K562 (cell line): ENCODE results near the gene FRRS1L. TPM values are rescaled to one million over a fixed set of nuclear protein-coding genes. Genes with fewer than 3 reads are reported as not detected.

ENCODE experiments used
- FOXM1 ChIP-seq, 2 experiments: fragments of 450-650 bp in 1 of 2; sonication (generic) in 1 of 2; formaldehyde crosslinking in 1 of 2; IDR thresholded peaks; 2 replicates each; pipeline versions ENCODE4 v1.6.1 to v1.9.0; 2017 to 2022; ENCODE audit warnings: low read depth in 2 of 2, mild to moderate bottlenecking in 2 of 2, missing genetic modification reagents in 1 of 2, moderate library complexity in 1 of 2
- HDAC1 ChIP-seq, 2 experiments: fragments of 450-650 bp; IDR thresholded peaks; 2 replicates each; pipeline ENCODE4 v1.6.1; 2016 to 2017; ENCODE audit warnings: inconsistent platforms in 1 of 2, mild to moderate bottlenecking in 1 of 2, moderate library complexity in 1 of 2
- MYC ChIP-seq, 2 experiments: fragments of 250-450 bp in 1 of 2; sonication (Bioruptor Pico) in 1 of 2; IDR thresholded peaks; 2 replicates each; pipeline versions ENCODE4 v1.5.1 to v1.6.1; 2012 to 2021; ENCODE audit warnings: low read depth in 2 of 2, borderline replicate concordance in 1 of 2, improper control_type of control experiment in 1 of 2, low read length in 1 of 2, mild to moderate bottlenecking in 1 of 2, moderate library complexity in 1 of 2
- RCOR1 ChIP-seq, 2 experiments: IDR thresholded peaks; 2 replicates each; pipeline ENCODE4 v1.6.1; 2012; ENCODE audit warnings: low read depth in 2 of 2, low read length in 2 of 2, borderline replicate concordance in 1 of 2, improper control_type of control experiment in 1 of 2
- REST ChIP-seq, 2 experiments: fragments of 450-650 bp; formaldehyde crosslinking in 1 of 2; IDR thresholded peaks; 2 replicates each; pipeline versions ENCODE4 v1.4.0 to v1.6.1; 2014 to 2020; ENCODE audit warnings: mild to moderate bottlenecking in 2 of 2, borderline replicate concordance in 1 of 2, low read depth in 1 of 2
- RNF2 ChIP-seq: sonication (generic); IDR thresholded peaks from 2 replicates; pipeline ENCODE4 v1.6.1; 2016
- SMC3 ChIP-seq: conservative IDR thresholded peaks from 2 replicates; pipeline ENCODE4 v1.6.1; 2011; ENCODE audit warnings: low read depth, low read length, improper control_type of control experiment; ENCODE audit not compliant: insufficient read depth
- SPI1 ChIP-seq: IDR thresholded peaks from 2 replicates; pipeline ENCODE4 v1.6.1; 2011; ENCODE audit warnings: low read depth, low read length, control low read depth, borderline replicate concordance
- U2AF1 ChIP-seq: fragments of 200-400 bp; formaldehyde crosslinking; optimal IDR thresholded peaks from 2 replicates; pipeline ENCODE3; 2017; ENCODE audit warnings: mild to moderate bottlenecking, low read depth, low read length, moderate library complexity
- U2AF2 ChIP-seq: fragments of 200-400 bp; formaldehyde crosslinking; optimal IDR thresholded peaks from 2 replicates; pipeline ENCODE3; 2017; ENCODE audit warnings: low read depth, mild to moderate bottlenecking, low read length
- ZNF274 ChIP-seq: IDR thresholded peaks from 2 replicates; pipeline ENCODE4 v1.6.1; 2011; ENCODE audit warnings: low read depth, mild to moderate bottlenecking, low read length, moderate library complexity, borderline replicate concordance
- polyA plus RNA-seq, 8 experiments: library from polyadenylated mRNA; depleted of rRNA in 4 of 8; stranded (reverse) in 5 of 8; unstranded in 3 of 8; fragments of >200 nt; fragmentation: Nextera tagmentation in 2 of 8; fragmentation: Illumina TruSeq in 1 of 8; extraction: Ambion mirVana in 2 of 8; extraction: Trizol in 1 of 8; gene quantifications; 2 replicates each; pipeline versions ENCODE4 v1.2.1 to v1.2.3, GENCODE V29; 2011 to 2014; ENCODE audit warnings: inconsistent platforms in 1 of 8, missing spikeins in 1 of 8
- total RNA-seq, 7 experiments: library from RNA; depleted of rRNA in 6 of 7; stranded (reverse); fragments of >200 nt in 6 of 7; fragmentation: Illumina TruSeq in 2 of 7; extraction: Trizol in 2 of 7; gene quantifications; 2 replicates each; pipeline versions ENCODE4 v1.2.1 to v1.2.3, GENCODE V29; 2011 to 2021; ENCODE audit warnings: low replicate concordance in 1 of 7
- TF ChIP-seq, protein P1 (sequence below): fragments of 450-650 bp; IDR thresholded peaks from 2 replicates; pipeline ENCODE4 v1.6.1; 2016; ENCODE audit warnings: missing biosample characterization, missing genetic modification characterization
- TF ChIP-seq, protein P2 (sequence below), 2 experiments: fragments of 250-450 bp in 1 of 2; fragments of 450-650 bp in 1 of 2; sonication (Bioruptor Pico) in 1 of 2; IDR thresholded peaks; 2 replicates each; pipeline versions ENCODE4 v1.6.1 to v1.8.0; 2016 to 2021; ENCODE audit warnings: mild to moderate bottlenecking in 2 of 2, moderate library complexity in 2 of 2, missing compliant biosample characterization in 1 of 2, missing genetic modification characterization in 1 of 2

Gene FRRS1L
- total and polyA plus RNA-seq, 9 of the 15 experiments (the other 6 are each of a cell fraction or from before 2014, with no cell fraction given): under 0.01 to 0.04 (median 0.03) TPM; not detected in 5

- TF ChIP-seq REST (IDR thresholded peaks at IDR 0.05; ENCODE audit: borderline replicate concordance): peak; percentile 53; the same call in 1 of the 2 replicates
- no peak for TF ChIP-seq REST (CRISPR knock-in tag; IDR thresholded peaks at IDR 0.05; ENCODE audit: low read depth)
- TF ChIP-seq SPI1: peak; percentile 82
- TF ChIP-seq MYC (IDR thresholded peaks at IDR 0.05; ENCODE audit: low read depth, low read length): no peak
- TF ChIP-seq MYC (CRISPR knock-in tag; IDR thresholded peaks at IDR 0.05; ENCODE audit: borderline replicate concordance, low read depth): no peak
- TF ChIP-seq, protein P1, sequence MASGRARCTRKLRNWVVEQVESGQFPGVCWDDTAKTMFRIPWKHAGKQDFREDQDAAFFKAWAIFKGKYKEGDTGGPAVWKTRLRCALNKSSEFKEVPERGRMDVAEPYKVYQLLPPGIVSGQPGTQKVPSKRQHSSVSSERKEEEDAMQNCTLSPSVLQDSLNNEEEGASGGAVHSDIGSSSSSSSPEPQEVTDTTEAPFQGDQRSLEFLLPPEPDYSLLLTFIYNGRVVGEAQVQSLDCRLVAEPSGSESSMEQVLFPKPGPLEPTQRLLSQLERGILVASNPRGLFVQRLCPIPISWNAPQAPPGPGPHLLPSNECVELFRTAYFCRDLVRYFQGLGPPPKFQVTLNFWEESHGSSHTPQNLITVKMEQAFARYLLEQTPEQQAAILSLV (tag): no peak
- 0 out of 2 replicates have a peak, but pooled peaks have one; percentile 20 for TF ChIP-seq RNF2
- TF ChIP-seq HDAC1 (IDR thresholded peaks at IDR 0.05): peak in 1 of 2 experiments; percentile 28; a peak in 1 of 4 replicates
- peak; percentile 63 for TF ChIP-seq U2AF1
- peak; percentile 74 for TF ChIP-seq FOXM1 (IDR thresholded peaks at IDR 0.05; ENCODE audit: low read depth)
- no peak for TF ChIP-seq FOXM1 (CRISPR knock-in tag; IDR thresholded peaks at IDR 0.05; ENCODE audit: low read depth)
- TF ChIP-seq RCOR1 (IDR thresholded peaks at IDR 0.05; ENCODE audit: borderline replicate concordance in 1 of 2, low read depth in 2 of 2, low read length in 2 of 2): peak in 1 of 2 experiments; percentile 6; a peak in 1 of 4 replicates
- no peak for TF ChIP-seq SMC3
- no peak for TF ChIP-seq ZNF274
- TF ChIP-seq, protein P2, sequence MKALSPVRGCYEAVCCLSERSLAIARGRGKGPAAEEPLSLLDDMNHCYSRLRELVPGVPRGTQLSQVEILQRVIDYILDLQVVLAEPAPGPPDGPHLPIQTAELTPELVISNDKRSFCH (CRISPR knock-in tag; IDR thresholded peaks at IDR 0.05): no peak
- TF ChIP-seq, protein P2 (tag; IDR thresholded peaks at IDR 0.05): 0 out of 2 replicates have a peak, but pooled peaks have one; percentile 24
- no peak for TF ChIP-seq U2AF2
These were observed 34.5 kb downstream of the FRRS1L start (continued) for GRCh38 chr9:109132567-109133021.
